Activated CD4-positive, alpha-beta memory T cell treated with anti-CD3 and anti-CD28 coated beads, Interleukin-2, amount 10 ng/mL, durations not matched to agents 7 days and 5 days (primary cell): ENCODE measurements around the gene PDZK1IP1. TPM values are rescaled to one million over a fixed set of nuclear protein-coding genes. Genes with fewer than 3 reads are reported as not detected.
"Not testable (repeated sequence)": the region's sequence is repeated elsewhere in the genome, so short reads cannot be mapped to it uniquely, and the experiment has no call there.

Experiments used
- CTCF ChIA-PET: fragments of 350-600 bp; sonication (Branson Sonifier 250); formaldehyde crosslinking; loops from one replicate; lab custom pipeline; 2021; ENCODE audit warnings: antibody characterized with exemption, inconsistent platforms; lab: Charles Lee
- POLR2A ChIA-PET: fragments of 350-600 bp; sonication (Branson Sonifier 250); formaldehyde crosslinking; loops from one replicate; lab custom pipeline; 2021; ENCODE audit warnings: antibody characterized with exemption; lab: Charles Lee
- DNase-seq: peaks from one replicate; pipeline ENCODE4 v3.0.0-alpha.2; 2020
- H3K27ac Mint-ChIP-seq: one replicate; pipeline ENCODE4 v1.8.0; 2021; ENCODE audit warnings: mild to moderate bottlenecking, mixed read lengths
- H3K27me3 Mint-ChIP-seq: one replicate; pipeline ENCODE4 v1.8.0; 2021; ENCODE audit warnings: mixed read lengths
- H3K36me3 Mint-ChIP-seq: one replicate; pipeline ENCODE4 v1.8.0; 2021; ENCODE audit warnings: low read depth, mixed read lengths
- H3K4me1 Mint-ChIP-seq: one replicate; pipeline ENCODE4 v1.8.0; 2021; ENCODE audit warnings: mixed read lengths
- H3K4me3 Mint-ChIP-seq: one replicate; pipeline ENCODE4 v1.8.0; 2021; ENCODE audit warnings: mild to moderate bottlenecking, mixed read lengths
- H3K9me3 Mint-ChIP-seq: one replicate; pipeline ENCODE4 v1.8.0; 2021; ENCODE audit warnings: mixed read lengths
- total RNA-seq, 2 experiments: library from RNA; stranded (reverse); gene quantifications; one replicate each; pipeline ENCODE4 v1.2.3, GENCODE V29; 2021

The PDZK1IP1 gene
- total RNA-seq, 2 experiments from 2014 or later = not detected

GRCh38 chr1:47161298-47162040 lies 28.4 kb downstream of the PDZK1IP1 start:
- Mint-ChIP-seq H3K27ac (no peak overlapping the region), H3K36me3 (no peaks in the 10 kb centered on the region), H3K4me3 (no peak overlapping the region), H3K27me3 (peaks cover 31% of the 10 kb centered on the region), H3K4me1 (no peaks in the 10 kb centered on the region), H3K9me3 (no peaks in the 10 kb centered on the region)
- CTCF ChIA-PET = interaction anchor here (0.5 kb wide), 1 partner anchor 12 kb away, joined by 3 read pairs; no protein-coding TSS in a partner anchor
- DNase-seq = no peak
- POLR2A ChIA-PET = no interaction called here

GRCh38 chr1:47160716-47161115 lies 29.1 kb downstream of the PDZK1IP1 start:
- no peaks in the 10 kb centered on the region for H3K36me3 Mint-ChIP-seq
- peaks cover 38% of the 10 kb centered on the region for H3K27me3 Mint-ChIP-seq
- H3K27ac Mint-ChIP-seq = no peak overlapping the region
- H3K4me3 Mint-ChIP-seq = no peak overlapping the region
- no peaks in the 10 kb centered on the region for H3K4me1 Mint-ChIP-seq
- ChIA-PET CTCF (interaction anchor here (1.0 kb wide), 1 partner anchor 18 kb away, joined by 4 read pairs; no protein-coding TSS in a partner anchor), POLR2A (no interaction called here)
- no peak for DNase-seq
- H3K9me3 Mint-ChIP-seq = no peaks in the 10 kb centered on the region

- CTCF ChIA-PET, H3K27ac Mint-ChIP-seq, H3K9me3 Mint-ChIP-seq, H3K4me3 Mint-ChIP-seq, DNase-seq, H3K4me1 Mint-ChIP-seq, POLR2A ChIA-PET, H3K36me3 Mint-ChIP-seq: not testable (repeated sequence)
- peaks cover 37% of the 10 kb centered on the region for H3K27me3 Mint-ChIP-seq
Measured at GRCh38 chr1:47157957-47158356, 31.9 kb downstream of the PDZK1IP1 start.

- peaks cover 26% of the 10 kb centered on the region for H3K27me3 Mint-ChIP-seq
- H3K4me1 Mint-ChIP-seq, DNase-seq, H3K4me3 Mint-ChIP-seq, H3K9me3 Mint-ChIP-seq, H3K36me3 Mint-ChIP-seq, H3K27ac Mint-ChIP-seq, POLR2A ChIA-PET: not testable (repeated sequence)
- CTCF ChIA-PET = interaction anchor here (1.5 kb wide), 1 partner anchor 23 kb away, joined by 3 read pairs; no protein-coding TSS in a partner anchor
Measured at GRCh38 chr1:47156457-47156856, 33.4 kb downstream of the PDZK1IP1 start.

GRCh38 chr1:47149162-47149561 lies 40.7 kb downstream of the PDZK1IP1 start:
- POLR2A ChIA-PET, CTCF ChIA-PET, H3K36me3 Mint-ChIP-seq, H3K27ac Mint-ChIP-seq, H3K4me1 Mint-ChIP-seq, H3K4me3 Mint-ChIP-seq, H3K9me3 Mint-ChIP-seq, DNase-seq: not testable (repeated sequence)
- peaks cover 13% of the 10 kb centered on the region for H3K27me3 Mint-ChIP-seq

- no peaks in the 10 kb centered on the region for H3K36me3 Mint-ChIP-seq
- ChIA-PET CTCF (no interaction called here), POLR2A (no interaction called here)
- DNase-seq = no peak
- no peaks in the 10 kb centered on the region for H3K9me3 Mint-ChIP-seq
- H3K27me3 Mint-ChIP-seq = peaks cover 8% of the 10 kb centered on the region
- H3K4me3 Mint-ChIP-seq = no peak overlapping the region
- H3K4me1 Mint-ChIP-seq = no peaks in the 10 kb centered on the region
- no peak overlapping the region for H3K27ac Mint-ChIP-seq
Measured at GRCh38 chr1:47147047-47147785, 42.6 kb downstream of the PDZK1IP1 start.

- POLR2A ChIA-PET, H3K27ac Mint-ChIP-seq, H3K4me1 Mint-ChIP-seq, H3K9me3 Mint-ChIP-seq, CTCF ChIA-PET, H3K4me3 Mint-ChIP-seq, H3K27me3 Mint-ChIP-seq, DNase-seq, H3K36me3 Mint-ChIP-seq: not testable (repeated sequence)
Measured at GRCh38 chr1:47146495-47146894, 43.3 kb downstream of the PDZK1IP1 start.

GRCh38 chr1:47143654-47144053 lies 46.2 kb downstream of the PDZK1IP1 start:
- CTCF ChIA-PET, DNase-seq, H3K4me3 Mint-ChIP-seq, H3K36me3 Mint-ChIP-seq, H3K4me1 Mint-ChIP-seq, H3K9me3 Mint-ChIP-seq, POLR2A ChIA-PET, H3K27me3 Mint-ChIP-seq, H3K27ac Mint-ChIP-seq: not testable (repeated sequence)

- H3K27ac Mint-ChIP-seq, POLR2A ChIA-PET, CTCF ChIA-PET, H3K4me1 Mint-ChIP-seq, H3K4me3 Mint-ChIP-seq, DNase-seq, H3K36me3 Mint-ChIP-seq, H3K9me3 Mint-ChIP-seq, H3K27me3 Mint-ChIP-seq: not testable (repeated sequence)
Measured at GRCh38 chr1:47140358-47140757, 49.5 kb downstream of the PDZK1IP1 start.

GRCh38 chr1:47137925-47138615 lies 51.8 kb downstream of the PDZK1IP1 start:
- CTCF ChIA-PET = no interaction called here

GRCh38 chr1:47137198-47137597 lies 52.6 kb downstream of the PDZK1IP1 start, which contains the start of gene CYP4A22:
Gene CYP4A22, plus strand, starts transcription at chr1:47137441. Its CDS starts 45 bp downstream, at chr1:47137486.
- Mint-ChIP-seq H3K27ac (no peak within 1 kb of the TSS), H3K4me1 (no peaks in the 10 kb centered on the region), H3K27me3 (peaks cover 13% of the 10 kb centered on the region), H3K4me3 (no peak within 1 kb of the TSS), H3K36me3 (no peaks in the 10 kb centered on the region), H3K9me3 (no peaks in the 10 kb centered on the region)
- no peak for DNase-seq
- ChIA-PET POLR2A (no interaction called here), CTCF (no interaction called here)

More at GRCh38 chr1:47137925-47138615, 51.8 kb downstream of the PDZK1IP1 start:
- Mint-ChIP-seq H3K9me3 (no peaks in the 10 kb centered on the region), H3K4me3 (no peak overlapping the region), H3K36me3 (no peaks in the 10 kb centered on the region), H3K27me3 (peaks cover 9% of the 10 kb centered on the region), H3K4me1 (no peaks in the 10 kb centered on the region), H3K27ac (no peak overlapping the region)
- POLR2A ChIA-PET = no interaction called here
- DNase-seq = no peak
